Ecto neural progenitor cell (in vitro differentiated cells): ENCODE results near the gene YWHAB.
"Not testable (repeated sequence)": the region's sequence is repeated elsewhere in the genome, so short reads cannot be mapped to it uniquely, and the experiment has no call there.

Experiments
- DNase-seq: peaks from one replicate; pipeline ENCODE4 v3.0.0-alpha.2; 2018; ENCODE audit warnings: low spot score

YWHAB gene

GRCh38 chr20:44866703-44867335 is 18.7 kb upstream of the YWHAB start:
- DNase-seq, result no peak

- DNase-seq, result no peak
These were observed 16.0 kb upstream of the YWHAB start for GRCh38 chr20:44869471-44869870.

- DNase-seq, result not testable (repeated sequence)
These were observed 3.1 kb upstream of the YWHAB start for GRCh38 chr20:44882360-44882759.

- DNase-seq, result no peak
These were observed 2.1 kb upstream of the YWHAB start for GRCh38 chr20:44883214-44883902.

- DNase-seq, result no peak
These were observed 556 bp upstream of the YWHAB start for GRCh38 chr20:44884907-44885391.

GRCh38 chr20:44886266-44886651 is 754 bp downstream of the YWHAB start:
- no peak for DNase-seq

GRCh38 chr20:44886828-44887227 is 1.3 kb downstream of the YWHAB start:
- no peak for DNase-seq

- no peak for DNase-seq
These were observed 2.0 kb downstream of the YWHAB start for GRCh38 chr20:44887466-44887865.

GRCh38 chr20:44888226-44889103 is 3.0 kb downstream of the YWHAB start:
- no peak for DNase-seq

GRCh38 chr20:44891826-44892225 is 6.3 kb downstream of the YWHAB start:
- no peak for DNase-seq

GRCh38 chr20:44894959-44895358 is 9.5 kb downstream of the YWHAB start:
- no peak for DNase-seq

- DNase-seq, result no peak
These were observed 11.1 kb downstream of the YWHAB start for GRCh38 chr20:44896583-44896982.

- DNase-seq, result no peak
These were observed 11.6 kb downstream of the YWHAB start for GRCh38 chr20:44897133-44897532.

GRCh38 chr20:44900231-44900854 is 14.8 kb downstream of the YWHAB start:
- DNase-seq, result no peak

GRCh38 chr20:44901974-44902373 is 16.5 kb downstream of the YWHAB start:
- DNase-seq, result no peak

- DNase-seq, result no peak
These were observed 18.9 kb downstream of the YWHAB start for GRCh38 chr20:44904377-44904776.

- no peak for DNase-seq
These were observed 23.7 kb downstream of the YWHAB start for GRCh38 chr20:44908987-44909871.

GRCh38 chr20:44909872-44910689 is 24.6 kb downstream of the YWHAB start, which contains the start of gene PABPC1L:
Gene PABPC1L (plus strand): TSS chr20:44910060. CDS start chr20:44910144, 84 bp downstream.
- DNase-seq, result peak; percentile 79

GRCh38 chr20:44910690-44911262 is 25.3 kb downstream of the YWHAB start:
- peak; percentile 54 for DNase-seq
